ENCODE results near the gene KCNK3. TPM values are rescaled to one million over a fixed set of nuclear protein-coding genes. Genes with fewer than 3 reads are reported as not detected.

KCNK3 gene
- total RNA-seq, 3 donors from 2014 or later (not counting 1 experiment from before 2014, with no cell fraction given): not detected

GRCh38 chr2:26694001-26694400 lies 1.5 kb downstream of the KCNK3 start:
- peaks cover 0 to 12% of the 10 kb centered on the region in 2 donors for H3K4me1 Mint-ChIP-seq
- WGBS (ENCODE audit: insufficient coverage): 53% methylated on average over 6 of the region's 7 CpGs
- no peak overlapping the region for H3K27ac ChIP-seq (ENCODE audit: low read length)
- H3K27me3 ChIP-seq (ENCODE audit: control insufficient read depth, insufficient read depth, low read length): peaks cover 36% of the 10 kb centered on the region
- H3K36me3 Mint-ChIP-seq: no peaks in the 10 kb centered on the region
- no peak for TF ChIP-seq CTCF (IDR thresholded peaks at IDR 0.05)
- no peak overlapping the region for H3K4me3 Mint-ChIP-seq
- intact Hi-C loops (cut with micrococcal nuclease): no loop called here
- H3K9me3 ChIP-seq (ENCODE audit: control insufficient read depth, insufficient read depth, low read length): no peaks in the 10 kb centered on the region
- no peak for ATAC-seq
- no peak overlapping the region for H3K27ac Mint-ChIP-seq
- H3K36me3 ChIP-seq (ENCODE audit: control insufficient read depth, insufficient read depth, low read length): no peaks in the 10 kb centered on the region
- no peak overlapping the region for H3K4me3 ChIP-seq (ENCODE audit: low read length)
- DNase-seq: no peak
- peaks cover 58 to 65% of the 10 kb centered on the region in 2 donors for H3K27me3 Mint-ChIP-seq (ENCODE audit: low read depth in 2 of 2)
- no peaks in the 10 kb centered on the region for H3K9me3 Mint-ChIP-seq
- peaks cover 7% of the 10 kb centered on the region for H3K4me1 ChIP-seq (ENCODE audit: control insufficient read depth, insufficient read depth, low read length)

- H3K27me3 Mint-ChIP-seq (ENCODE audit: low read depth in 2 of 2): peaks cover 49 to 55% of the 10 kb centered on the region in 2 donors
Measured at GRCh38 chr2:26696351-26696816, 3.9 kb downstream of the KCNK3 start.

GRCh38 chr2:26697425-26697824 lies 4.9 kb downstream of the KCNK3 start:
- no peaks in the 10 kb centered on the region for H3K36me3 Mint-ChIP-seq
- peaks cover 6 to 12% of the 10 kb centered on the region in 2 donors for H3K4me1 Mint-ChIP-seq
- H3K9me3 ChIP-seq (ENCODE audit: control insufficient read depth, insufficient read depth, low read length): no peaks in the 10 kb centered on the region
- H3K27me3 ChIP-seq (ENCODE audit: control insufficient read depth, insufficient read depth, low read length): peaks cover 24% of the 10 kb centered on the region
- no peaks in the 10 kb centered on the region for H3K9me3 Mint-ChIP-seq
- no peaks in the 10 kb centered on the region for H3K36me3 ChIP-seq (ENCODE audit: control insufficient read depth, insufficient read depth, low read length)
- DNase-seq (no peak), ATAC-seq (no peak)
- intact Hi-C loops (cut with micrococcal nuclease): no loop called here
- TF ChIP-seq CTCF (IDR thresholded peaks at IDR 0.05): no peak
- H3K4me3 Mint-ChIP-seq: no peak overlapping the region
- peaks cover 7% of the 10 kb centered on the region for H3K4me1 ChIP-seq (ENCODE audit: control insufficient read depth, insufficient read depth, low read length)
- no peak overlapping the region for H3K27ac Mint-ChIP-seq
- H3K27ac ChIP-seq (ENCODE audit: low read length): no peak overlapping the region
- 80% methylated on average over 10 of the region's 10 CpGs for WGBS (ENCODE audit: insufficient coverage)
- H3K27me3 Mint-ChIP-seq (ENCODE audit: low read depth in 2 of 2): peaks cover 43 to 50% of the 10 kb centered on the region in 2 donors
- no peak overlapping the region for H3K4me3 ChIP-seq (ENCODE audit: low read length)

More at GRCh38 chr2:26696351-26696816, 3.9 kb downstream of the KCNK3 start:
- no peak overlapping the region for H3K27ac ChIP-seq (ENCODE audit: low read length)
- H3K4me1 Mint-ChIP-seq: peaks cover 0 to 12% of the 10 kb centered on the region in 2 donors
- intact Hi-C loops (cut with micrococcal nuclease): no loop called here
- H3K27me3 ChIP-seq (ENCODE audit: control insufficient read depth, insufficient read depth, low read length): peaks cover 34% of the 10 kb centered on the region
- no peak overlapping the region for H3K4me3 Mint-ChIP-seq
- H3K36me3 ChIP-seq (ENCODE audit: control insufficient read depth, insufficient read depth, low read length): no peaks in the 10 kb centered on the region
- no peak overlapping the region for H3K4me3 ChIP-seq (ENCODE audit: low read length)
- 43% methylated on average over 3 of the region's 3 CpGs for WGBS (ENCODE audit: insufficient coverage)
- no peaks in the 10 kb centered on the region for H3K36me3 Mint-ChIP-seq
- DNase-seq (no peak), ATAC-seq (no peak)
- H3K4me1 ChIP-seq (ENCODE audit: control insufficient read depth, insufficient read depth, low read length): peaks cover 7% of the 10 kb centered on the region
- no peak for TF ChIP-seq CTCF (IDR thresholded peaks at IDR 0.05)
- no peaks in the 10 kb centered on the region for H3K9me3 Mint-ChIP-seq
- H3K9me3 ChIP-seq (ENCODE audit: control insufficient read depth, insufficient read depth, low read length): no peaks in the 10 kb centered on the region
- H3K27ac Mint-ChIP-seq: no peak overlapping the region

- Histone ChIP-seq H3K9me3 (ENCODE audit: control insufficient read depth, insufficient read depth, low read length) (no peaks in the 10 kb centered on the region), H3K4me3 (ENCODE audit: low read length) (no peak overlapping the region), H3K27me3 (ENCODE audit: control insufficient read depth, insufficient read depth, low read length) (peaks cover 12% of the 10 kb centered on the region), H3K27ac (ENCODE audit: low read length) (no peak overlapping the region), H3K36me3 (ENCODE audit: control insufficient read depth, insufficient read depth, low read length) (no peaks in the 10 kb centered on the region), H3K4me1 (ENCODE audit: control insufficient read depth, insufficient read depth, low read length) (no peaks in the 10 kb centered on the region)
- intact Hi-C loops (cut with micrococcal nuclease): no loop called here
- no peak for ATAC-seq
- no peaks in the 10 kb centered on the region for H3K36me3 Mint-ChIP-seq
- no peak for TF ChIP-seq CTCF (IDR thresholded peaks at IDR 0.05)
- 74% methylated on average over 4 of the region's 6 CpGs for WGBS (ENCODE audit: insufficient coverage)
- H3K27ac Mint-ChIP-seq: no peak overlapping the region
- H3K27me3 Mint-ChIP-seq (ENCODE audit: low read depth in 2 of 2): peaks cover 37 to 40% of the 10 kb centered on the region in 2 donors
- peaks cover 5 to 6% of the 10 kb centered on the region in 2 donors for H3K4me1 Mint-ChIP-seq
- no peak for DNase-seq
- H3K4me3 Mint-ChIP-seq: no peak overlapping the region
- no peaks in the 10 kb centered on the region for H3K9me3 Mint-ChIP-seq
Measured at GRCh38 chr2:26699295-26699694, 6.8 kb downstream of the KCNK3 start.
